Ascending aorta (tissue), 2 donors: Measurements from ENCODE around the gene HOXB3. TPM values are rescaled to one million over a fixed set of nuclear protein-coding genes. Genes with fewer than 3 reads are reported as not detected.
A peak's percentile ranks its signal among the peaks of the same experiment; 100 is the strongest.

Source experiments
- DNase-seq, 2 donors: peaks; one replicate each; pipeline ENCODE4 v3.0.0-alpha.2; 2019; ENCODE audit warnings: low spot score in 2 of 2
- H3K27ac ChIP-seq, 2 donors: fragments of 200-600 bp; sonication (generic); one replicate each; pipeline ENCODE4 v1.5.1; 2016 to 2017; ENCODE audit warnings: mild to moderate bottlenecking in 1 of 2
- H3K27me3 ChIP-seq: fragments of 200-600 bp; sonication (generic); one replicate; pipeline ENCODE4 v1.5.1; 2017
- H3K36me3 ChIP-seq, 2 donors: fragments of 200-600 bp; sonication (generic); one replicate each; pipeline ENCODE4 v1.5.1; 2016
- H3K4me1 ChIP-seq, 2 donors: fragments of 200-600 bp; sonication (generic); one replicate each; pipeline ENCODE4 v1.5.1; 2016 to 2017; ENCODE audit warnings: mild to moderate bottlenecking in 1 of 2
- H3K4me3 ChIP-seq, 2 donors: fragments of 200-600 bp; sonication (generic); one replicate each; pipeline ENCODE4 v1.5.1; 2016 to 2017; ENCODE audit warnings: mild to moderate bottlenecking in 1 of 2
- H3K9me3 ChIP-seq, 2 donors: fragments of 200-600 bp; sonication (generic); one replicate each; pipeline ENCODE4 v1.5.1; 2016
- intact Hi-C: fragments of 100-400 bp; cut with DNase I; formaldehyde crosslinking; loops from one replicate; pipeline ENCODE4 v1.15.1; 2023
- total RNA-seq: library from RNA; depleted of rRNA; stranded (reverse); fragments of >200 nt; gene quantifications from one replicate; pipeline ENCODE4 v1.1.0, GENCODE V29; 2016
- TF ChIP-seq, protein P1 (sequence below), 3 experiments: fragments of 200-600 bp in 2 of 3; fragments of 450-650 bp in 1 of 3; sonication (generic) in 2 of 3; IDR thresholded peaks; one replicate each; pipeline ENCODE4 v1.5.1; 2016 to 2019; ENCODE audit warnings: antibody characterized with exemption in 3 of 3, mild to moderate bottlenecking in 1 of 3, moderate library complexity in 1 of 3

Gene HOXB3
- total RNA-seq, 1 donor from 2014 or later, result 19.3 TPM

DNA sequence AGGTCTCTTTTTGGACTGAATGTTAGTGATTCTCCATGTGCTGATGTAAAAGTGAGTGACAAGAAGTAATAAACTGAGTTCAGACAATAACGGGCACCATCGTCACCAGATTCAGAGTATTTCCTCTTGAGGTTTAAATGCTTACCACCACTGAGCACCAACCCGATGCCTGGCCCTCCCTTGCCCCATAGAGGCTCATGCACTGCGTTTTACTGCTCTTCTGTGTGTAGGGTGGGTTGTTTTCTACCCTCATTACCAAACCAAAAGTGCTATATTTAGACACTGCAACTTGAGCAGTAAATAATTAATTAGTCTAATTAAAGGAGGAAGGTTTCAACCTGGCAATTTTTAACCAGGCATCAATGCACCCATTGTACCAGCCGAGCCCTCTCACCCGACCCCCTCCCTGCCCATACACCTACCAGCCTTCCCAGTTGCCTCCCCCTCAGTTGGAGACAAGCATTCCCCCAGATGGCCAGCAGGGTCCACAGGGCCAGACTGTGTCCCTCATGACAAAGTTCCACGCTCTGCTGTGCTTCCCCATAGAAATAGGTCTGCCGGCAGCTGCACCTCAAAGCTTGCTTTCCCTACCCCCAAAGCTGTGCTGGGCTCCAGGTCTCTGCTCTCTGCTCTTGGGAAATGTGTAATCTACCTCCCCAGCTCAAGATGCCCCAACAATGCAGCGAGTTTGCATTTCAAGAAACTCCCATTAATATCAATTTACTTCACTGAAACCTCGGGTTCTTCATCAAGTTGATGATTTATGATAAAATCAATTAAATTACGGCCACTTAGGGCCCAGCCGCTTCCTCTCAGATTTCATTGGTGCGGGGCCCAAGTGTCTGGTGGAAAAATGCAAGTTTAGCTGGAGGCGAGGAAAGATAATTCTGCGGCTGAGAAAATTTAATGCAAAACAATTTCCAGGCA, 27.9 kb downstream of the HOXB3 start:
- TF ChIP-seq, protein P1, sequence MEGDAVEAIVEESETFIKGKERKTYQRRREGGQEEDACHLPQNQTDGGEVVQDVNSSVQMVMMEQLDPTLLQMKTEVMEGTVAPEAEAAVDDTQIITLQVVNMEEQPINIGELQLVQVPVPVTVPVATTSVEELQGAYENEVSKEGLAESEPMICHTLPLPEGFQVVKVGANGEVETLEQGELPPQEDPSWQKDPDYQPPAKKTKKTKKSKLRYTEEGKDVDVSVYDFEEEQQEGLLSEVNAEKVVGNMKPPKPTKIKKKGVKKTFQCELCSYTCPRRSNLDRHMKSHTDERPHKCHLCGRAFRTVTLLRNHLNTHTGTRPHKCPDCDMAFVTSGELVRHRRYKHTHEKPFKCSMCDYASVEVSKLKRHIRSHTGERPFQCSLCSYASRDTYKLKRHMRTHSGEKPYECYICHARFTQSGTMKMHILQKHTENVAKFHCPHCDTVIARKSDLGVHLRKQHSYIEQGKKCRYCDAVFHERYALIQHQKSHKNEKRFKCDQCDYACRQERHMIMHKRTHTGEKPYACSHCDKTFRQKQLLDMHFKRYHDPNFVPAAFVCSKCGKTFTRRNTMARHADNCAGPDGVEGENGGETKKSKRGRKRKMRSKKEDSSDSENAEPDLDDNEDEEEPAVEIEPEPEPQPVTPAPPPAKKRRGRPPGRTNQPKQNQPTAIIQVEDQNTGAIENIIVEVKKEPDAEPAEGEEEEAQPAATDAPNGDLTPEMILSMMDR (IDR thresholded peaks at IDR 0.05), result no peak
- Histone ChIP-seq H3K4me1 (peaks cover 11 to 75% of the 10 kb centered on the region in 2 donors), H3K4me3 (no peak overlapping the region), H3K9me3 (no peaks in the 10 kb centered on the region), H3K27me3 (no peaks in the 10 kb centered on the region), H3K27ac (peak overlapping the region; percentile 28 to 30), H3K36me3 (no peaks in the 10 kb centered on the region)
- DNase-seq, result no peak
- intact Hi-C loops, result no loop called here

DNA sequence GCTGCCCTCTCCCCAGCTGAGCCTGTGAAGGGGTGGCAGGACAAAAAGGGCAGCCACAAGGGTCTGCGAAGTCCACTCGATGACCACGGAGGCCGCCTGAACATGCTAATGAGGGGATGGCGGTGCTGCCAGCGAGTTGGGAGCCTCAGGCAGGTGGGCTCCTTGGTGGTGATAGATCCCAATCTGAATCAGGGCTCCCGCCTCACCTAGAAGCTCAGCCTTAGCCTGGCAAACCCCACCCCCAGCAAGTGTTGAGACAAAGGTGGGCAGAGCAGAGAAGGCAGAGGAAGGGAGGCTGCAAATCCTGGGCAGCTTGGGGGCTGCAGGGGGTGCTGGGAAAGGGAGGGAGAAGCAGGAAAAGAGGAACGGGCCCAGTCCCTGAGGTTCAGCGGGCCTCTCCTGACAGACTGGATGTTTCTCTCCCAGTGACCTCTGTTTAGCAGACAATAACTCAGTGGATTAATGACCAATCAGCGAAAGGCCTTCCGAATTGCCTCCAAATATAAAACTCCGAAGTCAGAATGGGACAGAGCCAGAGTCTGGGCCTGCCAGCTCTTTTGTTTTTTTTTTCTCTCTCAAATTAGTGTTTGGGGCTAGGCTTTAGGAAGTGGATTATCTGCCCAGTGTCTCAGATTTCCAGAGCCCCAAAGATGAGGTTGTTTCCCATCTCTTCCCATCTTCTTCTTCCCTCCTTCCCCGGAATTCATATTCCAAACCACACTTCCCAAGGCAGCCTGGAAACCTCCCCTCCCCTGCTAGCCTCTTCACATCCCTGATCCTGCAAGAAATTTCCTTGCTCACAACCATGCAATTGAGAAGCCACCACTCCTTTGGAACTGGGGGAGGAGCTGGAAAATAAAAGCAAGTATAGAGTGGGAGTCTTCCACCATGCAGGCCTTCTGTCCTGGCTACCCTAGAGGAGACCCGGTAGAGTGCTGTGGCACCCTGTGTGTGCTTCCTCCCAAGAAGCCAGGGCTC, 29.9 kb downstream of the HOXB3 start:
- intact Hi-C loops, result no loop called here
- no peaks in the 10 kb centered on the region for H3K36me3 ChIP-seq
- TF ChIP-seq, protein P1 (IDR thresholded peaks at IDR 0.05), result no peak
- H3K4me1 ChIP-seq, result peaks cover 15 to 73% of the 10 kb centered on the region in 2 donors
- peak overlapping the region; percentile 84 to 97 for H3K27ac ChIP-seq
- no peaks in the 10 kb centered on the region for H3K27me3 ChIP-seq
- DNase-seq, result no peak
- H3K9me3 ChIP-seq, result no peaks in the 10 kb centered on the region
- no peak overlapping the region for H3K4me3 ChIP-seq

DNA sequence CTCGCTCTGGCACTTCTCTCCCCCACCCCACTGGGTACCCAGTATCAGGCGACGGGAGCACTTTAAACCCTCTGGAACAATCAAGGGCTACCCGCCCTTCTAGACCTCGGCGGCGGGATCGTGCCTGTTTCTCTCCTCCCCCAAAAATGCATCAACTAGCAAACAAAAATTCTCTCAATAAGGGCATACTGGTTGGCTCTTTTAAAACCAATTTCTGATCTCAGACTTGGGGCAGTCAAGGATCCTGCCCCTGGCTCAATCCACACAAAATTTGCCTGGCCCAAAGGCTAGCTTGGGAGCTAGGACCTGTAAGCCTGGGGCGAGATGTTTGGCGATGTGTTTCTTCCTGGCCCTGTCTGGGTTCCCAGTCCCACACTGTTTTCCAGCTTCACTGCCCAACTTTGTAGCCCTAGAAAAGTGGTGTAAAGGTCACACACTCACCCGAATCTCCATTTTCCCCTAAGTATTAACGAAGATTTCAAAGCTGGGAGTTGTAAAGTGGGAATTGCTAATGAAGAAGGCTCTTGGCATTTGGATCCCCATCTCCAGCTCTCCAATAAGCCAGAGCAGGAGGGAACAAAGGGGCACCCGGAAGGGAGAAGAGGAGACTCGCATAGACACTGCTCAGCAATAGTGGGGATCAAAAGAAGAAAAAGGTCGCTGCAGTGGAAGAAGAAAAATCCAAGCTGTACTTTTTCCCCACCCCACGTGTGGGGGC, 30.8 kb downstream of the HOXB3 start:
- TF ChIP-seq, protein P1 (IDR thresholded peaks at IDR 0.05), result no peak

DNA sequence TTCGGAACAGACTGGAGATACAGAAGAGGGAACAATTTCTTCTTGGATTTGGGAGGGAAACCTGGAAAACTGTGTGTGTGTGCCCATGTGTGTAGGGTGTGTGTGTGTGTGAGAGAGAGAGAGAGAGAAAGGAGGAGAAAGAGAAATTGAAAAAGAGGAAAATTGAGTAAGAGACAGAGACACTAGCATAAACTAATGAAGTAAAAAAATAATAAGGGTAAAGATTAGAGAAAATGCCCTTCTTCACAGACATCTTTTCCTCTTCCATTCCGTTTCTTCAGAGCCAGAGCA, 31.3 kb downstream of the HOXB3 start:
- DNase-seq, result no peak
- Histone ChIP-seq H3K4me3 (no peak overlapping the region), H3K27ac (peak overlapping the region; percentile 84 to 97), H3K9me3 (no peaks in the 10 kb centered on the region), H3K27me3 (no peaks in the 10 kb centered on the region), H3K4me1 (peaks cover 15 to 70% of the 10 kb centered on the region in 2 donors), H3K36me3 (no peaks in the 10 kb centered on the region)
- TF ChIP-seq, protein P1 (IDR thresholded peaks at IDR 0.05), result no peak
- intact Hi-C loops, result no loop called here

More for the DNA sequence above, 30.8 kb downstream of the HOXB3 start:
- peak in 1 of 2 donors; percentile 40 for DNase-seq
- Histone ChIP-seq H3K4me1 (peaks cover 15 to 69% of the 10 kb centered on the region in 2 donors), H3K4me3 (no peak overlapping the region), H3K27ac (peak overlapping the region; percentile 84 to 97), H3K9me3 (no peaks in the 10 kb centered on the region), H3K27me3 (no peaks in the 10 kb centered on the region), H3K36me3 (no peaks in the 10 kb centered on the region)
- intact Hi-C loops, result no loop called here
